A673 (cell line): ENCODE data around the gene TCF7L2. TPM values are rescaled to one million over a fixed set of nuclear protein-coding genes. Genes with fewer than 3 reads are reported as not detected.

Experiments
- BruUV-seq: library from RNA; stranded (reverse); fragments of 400-500 nt; replicated peaks from 2 replicates; lab custom pipeline; 2021; lab: Mats Ljungman, UMichigan
- CTCF ChIA-PET: fragments of 300-600 bp; sonication (Branson Sonifier 250); formaldehyde crosslinking; loops from one replicate; lab custom pipeline; 2022; ENCODE audit warnings: antibody characterized with exemption; lab: Charles Lee
- POLR2A ChIA-PET: fragments of 300-600 bp; sonication (Branson Sonifier 250); formaldehyde crosslinking; loops from one replicate; lab custom pipeline; 2022; ENCODE audit warnings: antibody characterized with exemption; ENCODE audit not compliant: low non-redundant PET; lab: Charles Lee
- DNase-seq: peaks from one replicate; pipeline ENCODE4 v3.0.0-alpha.2; 2015; ENCODE audit warnings: low spot score
- H3K27ac ChIP-seq: fragments of 200-600 bp; sonication (generic); 2 replicates; pipeline ENCODE4 v1.5.1; 2016; ENCODE audit warnings: mixed run types, low read depth, mild to moderate bottlenecking, mixed read lengths, antibody characterized with exemption, low read length; ENCODE audit not compliant: poor library complexity, severe bottlenecking
- H3K27me3 ChIP-seq: fragments of 200-600 bp; sonication (generic); replicated peaks from 2 replicates; pipeline ENCODE4 v1.6.1; 2017; ENCODE audit warnings: mixed run types, low read depth, mild to moderate bottlenecking, mixed read lengths, antibody characterized with exemption, low read length; ENCODE audit not compliant: insufficient read depth, poor library complexity
- H3K36me3 ChIP-seq: fragments of 200-600 bp; sonication (generic); 2 replicates; pipeline ENCODE4 v1.6.1; 2016; ENCODE audit warnings: mixed run types, mild to moderate bottlenecking, mixed read lengths, antibody characterized with exemption, low read length; ENCODE audit not compliant: insufficient read depth, poor library complexity, severe bottlenecking
- H3K4me1 ChIP-seq: fragments of 200-600 bp; sonication (generic); 2 replicates; pipeline ENCODE4 v1.6.1; 2017; ENCODE audit warnings: mixed run types, mild to moderate bottlenecking, mixed read lengths, antibody characterized with exemption, low read length; ENCODE audit not compliant: insufficient read depth, poor library complexity, severe bottlenecking
- H3K4me3 ChIP-seq: fragments of 200-600 bp; sonication (generic); 2 replicates; pipeline ENCODE4 v1.5.1; 2016; ENCODE audit warnings: low read depth, mixed run types, mild to moderate bottlenecking, mixed read lengths, low read length; ENCODE audit not compliant: poor library complexity, severe bottlenecking
- H3K9me3 ChIP-seq: fragments of 200-600 bp; sonication (generic); 2 replicates; pipeline ENCODE4 v1.6.1; 2016; ENCODE audit warnings: mixed run types, low read depth, mild to moderate bottlenecking, mixed read lengths, antibody characterized with exemption, low read length; ENCODE audit not compliant: poor library complexity, severe bottlenecking
- CTCF ChIP-seq: fragments of 300-800, 200-600 bp; sonication (generic); conservative IDR thresholded peaks from 2 replicates; pipeline ENCODE4 v1.5.1; 2017; ENCODE audit warnings: low read depth, mild to moderate bottlenecking, antibody characterized with exemption, low read length, moderate library complexity, mixed read lengths
- EZH2 ChIP-seq: fragments of 200-600 bp; sonication (generic); IDR thresholded peaks from 2 replicates; pipeline ENCODE4 v1.6.1; 2017; ENCODE audit warnings: borderline replicate concordance, low read depth, mild to moderate bottlenecking, mixed read lengths, antibody characterized with exemption, low read length; ENCODE audit not compliant: poor library complexity, severe bottlenecking
- intact Hi-C: fragments of 100-400 bp; cut with micrococcal nuclease; formaldehyde crosslinking; loops from one replicate; pipeline ENCODE4 v1.10.0; 2022; ENCODE audit not compliant: unreplicated experiment
- total RNA-seq: library from RNA; stranded (reverse); gene quantifications from 2 replicates; pipeline ENCODE4 v1.2.3, GENCODE V29; 2021

The TCF7L2 gene
- total RNA-seq, 1 experiment from 2014 or later: 16.8 TPM

DNA sequence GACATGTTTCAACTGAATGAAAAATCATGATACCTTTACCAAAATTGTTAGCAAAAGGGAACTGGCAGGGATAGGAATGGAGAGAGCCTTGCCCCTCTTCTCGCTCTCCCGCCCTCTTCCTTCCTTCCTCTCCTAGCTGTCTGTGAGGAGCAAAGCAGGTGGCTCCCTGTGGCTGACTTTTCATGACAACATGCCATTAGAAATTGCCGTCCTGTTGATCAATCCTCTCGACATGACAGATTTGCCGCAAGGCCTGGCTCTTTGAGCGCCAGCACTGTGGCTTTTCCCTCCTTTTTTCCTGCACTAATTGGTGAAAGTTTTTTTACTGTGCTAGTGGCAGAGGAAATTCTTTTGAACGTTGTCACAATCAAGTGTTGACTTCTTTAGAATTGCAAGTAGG, 171.1 kb downstream of the TCF7L2 start:
- ChIA-PET CTCF (no interaction called here), POLR2A (no interaction called here)
- intact Hi-C loops: loop anchor here (10.0 kb wide), 1 partner anchor 646 kb away; no protein-coding TSS in a partner anchor
- Histone ChIP-seq H3K36me3 (no peaks in the 10 kb centered on the region), H3K4me3 (no peak overlapping the region), H3K9me3 (no peaks in the 10 kb centered on the region), H3K4me1 (peaks cover 10% of the 10 kb centered on the region), H3K27me3 (peaks cover 9% of the 10 kb centered on the region), H3K27ac (no peak overlapping the region)
- TF ChIP-seq EZH2 (no peak), CTCF (no peak)
- DNase-seq: no peak
- BruUV-seq: no TSS peak

GRCh38 chr10:113122947-113123346, 172.9 kb downstream of the TCF7L2 start:
- peaks cover 9% of the 10 kb centered on the region for H3K27me3 ChIP-seq
- intact Hi-C loops: loop anchor here (10.0 kb wide), 1 partner anchor 648 kb away; no protein-coding TSS in a partner anchor
- BruUV-seq: no TSS peak
- CTCF ChIA-PET: no interaction called here
- no peak overlapping the region for H3K4me3 ChIP-seq
- no peaks in the 10 kb centered on the region for H3K9me3 ChIP-seq
- TF ChIP-seq EZH2 (no peak), CTCF (no peak)
- POLR2A ChIA-PET: no interaction called here
- no peak overlapping the region for H3K27ac ChIP-seq
- DNase-seq: no peak
- H3K4me1 ChIP-seq: peaks cover 14% of the 10 kb centered on the region
- no peaks in the 10 kb centered on the region for H3K36me3 ChIP-seq

DNA sequence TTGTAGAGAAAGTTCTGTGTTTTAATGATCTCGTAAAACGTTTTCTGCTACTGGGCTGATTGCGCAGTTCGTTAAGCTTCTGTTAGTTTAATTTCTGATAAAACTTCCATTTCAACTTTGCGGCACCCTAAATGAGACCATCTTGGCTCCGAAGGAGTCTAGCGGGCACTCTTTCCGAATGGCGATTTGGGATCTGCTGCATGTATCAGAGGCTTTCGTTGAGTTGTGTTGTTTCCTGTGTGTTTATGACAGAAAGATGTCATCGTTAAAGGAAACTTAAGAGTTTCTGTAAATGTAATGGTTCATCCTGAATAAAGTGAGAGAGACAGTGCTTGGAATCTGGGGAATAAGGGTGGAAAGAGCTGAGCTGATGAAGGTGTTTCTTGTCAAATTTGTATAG, 174.7 kb downstream of the TCF7L2 start:
- TF ChIP-seq EZH2 (no peak), CTCF (no peak)
- Histone ChIP-seq H3K36me3 (no peaks in the 10 kb centered on the region), H3K27ac (no peak overlapping the region), H3K9me3 (no peaks in the 10 kb centered on the region), H3K4me3 (no peak overlapping the region), H3K27me3 (peaks cover 9% of the 10 kb centered on the region), H3K4me1 (peaks cover 14% of the 10 kb centered on the region)
- ChIA-PET POLR2A (no interaction called here), CTCF (no interaction called here)
- BruUV-seq: no TSS peak
- DNase-seq: no peak
- intact Hi-C loops: loop anchor here (5.0 to 10.0 kb wide), 4 partner anchors 167 to 650 kb away; no protein-coding TSS in a partner anchor
